ENCODE measurements around the gene FOXC2.

DNA sequence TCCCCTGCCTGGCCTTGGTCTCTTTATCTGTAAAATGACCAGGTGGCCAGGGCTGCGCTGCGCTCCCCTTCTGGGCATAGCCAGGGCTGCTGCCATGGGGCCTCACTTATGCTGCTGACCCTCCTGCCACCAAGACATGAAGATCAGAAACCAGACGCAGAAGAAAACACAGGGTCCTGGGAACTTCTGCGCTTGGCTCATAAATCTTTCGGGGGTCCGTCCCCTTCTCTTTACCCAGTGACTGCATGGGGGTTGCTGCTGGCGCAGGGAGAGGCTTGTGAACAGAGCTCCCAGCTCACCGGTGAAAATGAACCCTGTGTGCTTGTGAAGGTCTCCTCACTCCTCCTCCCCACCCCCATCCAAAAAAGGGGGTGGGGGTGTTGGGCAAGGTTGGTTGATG is 6.0 kb downstream of the FOXC2 start:
- TF ChIP-seq, protein P1, sequence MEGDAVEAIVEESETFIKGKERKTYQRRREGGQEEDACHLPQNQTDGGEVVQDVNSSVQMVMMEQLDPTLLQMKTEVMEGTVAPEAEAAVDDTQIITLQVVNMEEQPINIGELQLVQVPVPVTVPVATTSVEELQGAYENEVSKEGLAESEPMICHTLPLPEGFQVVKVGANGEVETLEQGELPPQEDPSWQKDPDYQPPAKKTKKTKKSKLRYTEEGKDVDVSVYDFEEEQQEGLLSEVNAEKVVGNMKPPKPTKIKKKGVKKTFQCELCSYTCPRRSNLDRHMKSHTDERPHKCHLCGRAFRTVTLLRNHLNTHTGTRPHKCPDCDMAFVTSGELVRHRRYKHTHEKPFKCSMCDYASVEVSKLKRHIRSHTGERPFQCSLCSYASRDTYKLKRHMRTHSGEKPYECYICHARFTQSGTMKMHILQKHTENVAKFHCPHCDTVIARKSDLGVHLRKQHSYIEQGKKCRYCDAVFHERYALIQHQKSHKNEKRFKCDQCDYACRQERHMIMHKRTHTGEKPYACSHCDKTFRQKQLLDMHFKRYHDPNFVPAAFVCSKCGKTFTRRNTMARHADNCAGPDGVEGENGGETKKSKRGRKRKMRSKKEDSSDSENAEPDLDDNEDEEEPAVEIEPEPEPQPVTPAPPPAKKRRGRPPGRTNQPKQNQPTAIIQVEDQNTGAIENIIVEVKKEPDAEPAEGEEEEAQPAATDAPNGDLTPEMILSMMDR (conservative IDR thresholded peaks at IDR 0.05 in 1 of 2, IDR thresholded peaks at IDR 0.05 in 1 of 2; ENCODE audit: low read depth in 1 of 2, low read length in 2 of 2), result no peak
- TF ChIP-seq EZH2 (IDR thresholded peaks at IDR 0.05; ENCODE audit: low read length, missing control alignments), result no peak
